ENCODE measurements around the gene PCBD2.

DNA sequence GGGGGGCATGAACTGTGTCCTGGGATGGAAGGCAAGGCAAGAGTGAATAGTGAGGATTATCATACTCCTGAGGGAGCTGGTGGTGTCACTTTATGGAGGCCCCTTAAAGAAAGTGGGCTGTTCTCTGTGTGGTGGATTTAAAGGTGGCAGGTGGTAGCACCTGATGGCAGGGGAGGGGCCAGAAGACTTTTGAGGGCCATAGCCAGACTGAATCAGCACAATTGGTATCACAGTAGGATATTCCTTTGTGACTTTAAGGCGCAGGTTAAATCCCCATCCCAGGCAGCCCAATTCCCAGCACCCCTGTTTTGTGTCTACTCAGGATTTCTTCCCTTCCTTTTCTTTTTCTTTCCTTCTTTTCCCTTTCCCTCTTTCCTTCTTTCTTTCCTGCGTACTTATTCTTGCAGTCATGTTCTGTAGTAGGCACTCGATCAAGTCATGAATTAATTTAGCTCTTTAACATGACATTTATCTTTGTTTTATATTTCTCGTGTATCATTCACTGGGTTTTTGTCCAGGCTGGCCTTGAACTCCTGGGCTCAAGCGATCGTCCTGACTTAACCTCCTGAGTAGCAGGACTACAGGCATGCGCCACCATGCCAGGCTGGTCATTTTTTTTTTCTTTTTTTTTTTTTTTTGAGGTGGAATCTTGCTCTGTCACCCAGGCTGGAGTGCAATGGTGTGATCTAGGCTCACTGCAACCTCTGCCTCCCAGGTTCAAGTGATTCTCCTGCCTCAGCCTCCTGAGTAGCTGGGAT is 11.0 kb upstream of the PCBD2 start:
- TF ChIP-seq, protein P1, sequence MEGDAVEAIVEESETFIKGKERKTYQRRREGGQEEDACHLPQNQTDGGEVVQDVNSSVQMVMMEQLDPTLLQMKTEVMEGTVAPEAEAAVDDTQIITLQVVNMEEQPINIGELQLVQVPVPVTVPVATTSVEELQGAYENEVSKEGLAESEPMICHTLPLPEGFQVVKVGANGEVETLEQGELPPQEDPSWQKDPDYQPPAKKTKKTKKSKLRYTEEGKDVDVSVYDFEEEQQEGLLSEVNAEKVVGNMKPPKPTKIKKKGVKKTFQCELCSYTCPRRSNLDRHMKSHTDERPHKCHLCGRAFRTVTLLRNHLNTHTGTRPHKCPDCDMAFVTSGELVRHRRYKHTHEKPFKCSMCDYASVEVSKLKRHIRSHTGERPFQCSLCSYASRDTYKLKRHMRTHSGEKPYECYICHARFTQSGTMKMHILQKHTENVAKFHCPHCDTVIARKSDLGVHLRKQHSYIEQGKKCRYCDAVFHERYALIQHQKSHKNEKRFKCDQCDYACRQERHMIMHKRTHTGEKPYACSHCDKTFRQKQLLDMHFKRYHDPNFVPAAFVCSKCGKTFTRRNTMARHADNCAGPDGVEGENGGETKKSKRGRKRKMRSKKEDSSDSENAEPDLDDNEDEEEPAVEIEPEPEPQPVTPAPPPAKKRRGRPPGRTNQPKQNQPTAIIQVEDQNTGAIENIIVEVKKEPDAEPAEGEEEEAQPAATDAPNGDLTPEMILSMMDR (IDR thresholded peaks at IDR 0.05) = no peak
- no peak for TF ChIP-seq POLR2A (IDR thresholded peaks at IDR 0.05; ENCODE audit: low read length)
- TF ChIP-seq, protein P2, sequence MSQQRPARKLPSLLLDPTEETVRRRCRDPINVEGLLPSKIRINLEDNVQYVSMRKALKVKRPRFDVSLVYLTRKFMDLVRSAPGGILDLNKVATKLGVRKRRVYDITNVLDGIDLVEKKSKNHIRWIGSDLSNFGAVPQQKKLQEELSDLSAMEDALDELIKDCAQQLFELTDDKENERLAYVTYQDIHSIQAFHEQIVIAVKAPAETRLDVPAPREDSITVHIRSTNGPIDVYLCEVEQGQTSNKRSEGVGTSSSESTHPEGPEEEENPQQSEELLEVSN (IDR thresholded peaks at IDR 0.05; ENCODE audit: borderline replicate concordance, low read depth) = no peak

All from A549 (cell line).